Measurements from ENCODE around the gene B3GAT1. TPM values are rescaled to one million over a fixed set of nuclear protein-coding genes. Genes with fewer than 3 reads are reported as not detected.

B3GAT1 gene
- polyA plus RNA-seq, 3 donors = not detected

DNA sequence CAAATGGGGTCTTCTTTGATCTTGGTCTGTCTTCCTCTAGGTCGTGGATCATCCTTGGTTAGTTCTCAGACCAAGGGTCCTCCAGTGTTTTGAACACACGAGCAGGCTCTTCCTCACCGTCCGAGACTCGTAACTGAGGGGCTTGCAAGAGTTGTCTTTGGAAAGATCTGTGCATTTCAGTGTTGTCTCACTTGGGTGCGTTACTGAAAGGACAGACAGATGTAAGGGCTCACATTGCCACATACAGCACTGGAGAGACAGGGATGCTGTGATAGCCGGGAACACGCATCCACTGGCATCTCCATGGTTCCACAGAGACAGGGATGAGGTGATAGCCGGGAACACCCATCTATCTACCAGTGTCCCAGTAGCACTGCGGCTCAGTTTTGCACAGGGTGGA lies 64.6 kb downstream of the B3GAT1 start:
- H3K4me1 Mint-ChIP-seq = no peaks in the 10 kb centered on the region

DNA sequence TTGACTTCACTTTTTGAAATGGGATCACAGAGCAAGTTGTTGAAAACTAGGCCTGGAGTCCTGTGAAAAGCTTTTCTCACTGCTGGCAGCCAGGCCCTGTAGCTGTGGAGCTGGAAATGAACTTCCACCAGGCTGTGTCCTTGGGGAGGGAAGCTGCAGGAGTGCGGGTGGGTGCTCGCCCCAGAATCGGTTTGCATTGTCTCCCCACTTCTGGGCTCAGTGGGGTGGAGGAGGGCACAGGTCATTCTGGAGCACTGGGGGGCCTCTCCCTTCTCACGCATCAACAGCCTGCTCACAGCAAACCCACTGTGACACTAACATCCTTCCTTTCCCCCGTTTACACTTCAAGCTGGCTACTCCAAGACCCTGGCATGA lies 65.1 kb downstream of the B3GAT1 start:
- H3K9ac ChIP-seq (ENCODE audit: insufficient read depth, low read length, poor library complexity, severe bottlenecking) = no peak overlapping the region

More for the DNA sequence above, 64.6 kb downstream of the B3GAT1 start:
- H3K27me3 ChIP-seq (ENCODE audit: control insufficient read depth in 2 of 2, insufficient read depth in 2 of 2, low read length in 2 of 2) = no peaks in the 10 kb centered on the region
- H3K4me3 Mint-ChIP-seq = no peak overlapping the region
- no peak overlapping the region for H3K27ac Mint-ChIP-seq
- H4K20me1 ChIP-seq (ENCODE audit: insufficient read depth, low read length) = no peaks in the 10 kb centered on the region
- H3K27me3 Mint-ChIP-seq (ENCODE audit: low read depth in 3 of 3) = peaks cover 0 to 13% (median 5%) of the 10 kb centered on the region in 3 donors
- DNase-seq = no peak
- H3K9me3 ChIP-seq (replicated peaks in 1 of 2; ENCODE audit: control insufficient read depth in 1 of 2, insufficient read depth in 1 of 2, low read length in 2 of 2) = no peaks in the 10 kb centered on the region
- H3K9ac ChIP-seq (ENCODE audit: insufficient read depth, low read length, poor library complexity, severe bottlenecking) = no peak overlapping the region
- peaks cover 0 to 3% (median 0%) of the 10 kb centered on the region in 7 donors for H3K9me3 Mint-ChIP-seq
- H3K4me1 ChIP-seq (ENCODE audit: control insufficient read depth in 1 of 2, insufficient read depth in 2 of 2, low read length in 2 of 2) = no peaks in the 10 kb centered on the region
- intact Hi-C loops (cut with micrococcal nuclease) = no loop called here
- no peaks in the 10 kb centered on the region for H3K79me2 ChIP-seq (ENCODE audit: insufficient read depth, low read length)
- no peak overlapping the region for H3K4me2 ChIP-seq (replicated peaks; ENCODE audit: extremely low read depth, low read length, poor library complexity, severe bottlenecking)
- H3K36me3 ChIP-seq (replicated peaks in 1 of 2; ENCODE audit: control insufficient read depth in 1 of 2, insufficient read depth in 2 of 2, low read length in 2 of 2) = no peaks in the 10 kb centered on the region
- no peak overlapping the region for H3K27ac ChIP-seq (ENCODE audit: low read depth in 1 of 2, low read length in 2 of 2)
- TF ChIP-seq, protein P1, sequence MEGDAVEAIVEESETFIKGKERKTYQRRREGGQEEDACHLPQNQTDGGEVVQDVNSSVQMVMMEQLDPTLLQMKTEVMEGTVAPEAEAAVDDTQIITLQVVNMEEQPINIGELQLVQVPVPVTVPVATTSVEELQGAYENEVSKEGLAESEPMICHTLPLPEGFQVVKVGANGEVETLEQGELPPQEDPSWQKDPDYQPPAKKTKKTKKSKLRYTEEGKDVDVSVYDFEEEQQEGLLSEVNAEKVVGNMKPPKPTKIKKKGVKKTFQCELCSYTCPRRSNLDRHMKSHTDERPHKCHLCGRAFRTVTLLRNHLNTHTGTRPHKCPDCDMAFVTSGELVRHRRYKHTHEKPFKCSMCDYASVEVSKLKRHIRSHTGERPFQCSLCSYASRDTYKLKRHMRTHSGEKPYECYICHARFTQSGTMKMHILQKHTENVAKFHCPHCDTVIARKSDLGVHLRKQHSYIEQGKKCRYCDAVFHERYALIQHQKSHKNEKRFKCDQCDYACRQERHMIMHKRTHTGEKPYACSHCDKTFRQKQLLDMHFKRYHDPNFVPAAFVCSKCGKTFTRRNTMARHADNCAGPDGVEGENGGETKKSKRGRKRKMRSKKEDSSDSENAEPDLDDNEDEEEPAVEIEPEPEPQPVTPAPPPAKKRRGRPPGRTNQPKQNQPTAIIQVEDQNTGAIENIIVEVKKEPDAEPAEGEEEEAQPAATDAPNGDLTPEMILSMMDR (IDR thresholded peaks at IDR 0.05) = no peak
- H3K4me3 ChIP-seq (replicated peaks in 1 of 3; ENCODE audit: low read depth in 2 of 3, low read length in 3 of 3) = no peak overlapping the region
- WGBS (ENCODE audit: insufficient coverage) = 96% methylated on average over 6 of the region's 10 CpGs
- H3K36me3 Mint-ChIP-seq = no peaks in the 10 kb centered on the region
- no peak overlapping the region for H2AFZ ChIP-seq (ENCODE audit: insufficient read depth, low read depth, low read length, poor library complexity, severe bottlenecking)

More for the DNA sequence above, 65.1 kb downstream of the B3GAT1 start:
- H2AFZ ChIP-seq (ENCODE audit: insufficient read depth, low read depth, low read length, poor library complexity, severe bottlenecking) = no peak overlapping the region
- H4K20me1 ChIP-seq (ENCODE audit: insufficient read depth, low read length) = no peaks in the 10 kb centered on the region
- H3K27ac ChIP-seq (ENCODE audit: low read depth in 1 of 2, low read length in 2 of 2) = no peak overlapping the region
- H3K4me3 ChIP-seq (replicated peaks in 1 of 3; ENCODE audit: low read depth in 2 of 3, low read length in 3 of 3) = no peak overlapping the region
- no peaks in the 10 kb centered on the region for H3K27me3 ChIP-seq (ENCODE audit: control insufficient read depth in 2 of 2, insufficient read depth in 2 of 2, low read length in 2 of 2)
- H3K9me3 ChIP-seq (replicated peaks in 1 of 2; ENCODE audit: control insufficient read depth in 1 of 2, insufficient read depth in 1 of 2, low read length in 2 of 2) = no peaks in the 10 kb centered on the region
- Mint-ChIP-seq H3K4me3 (no peak overlapping the region), H3K27ac (no peak overlapping the region), H3K4me1 (no peaks in the 10 kb centered on the region), H3K36me3 (no peaks in the 10 kb centered on the region), H3K9me3 (peaks cover 0 to 3% (median 0%) of the 10 kb centered on the region in 7 donors), H3K27me3 (ENCODE audit: low read depth in 3 of 3) (peaks cover 0 to 13% (median 6%) of the 10 kb centered on the region in 3 donors)
- H3K4me1 ChIP-seq (ENCODE audit: control insufficient read depth in 1 of 2, insufficient read depth in 2 of 2, low read length in 2 of 2) = no peaks in the 10 kb centered on the region
- no peaks in the 10 kb centered on the region for H3K36me3 ChIP-seq (replicated peaks in 1 of 2; ENCODE audit: control insufficient read depth in 1 of 2, insufficient read depth in 2 of 2, low read length in 2 of 2)
- intact Hi-C loops (cut with micrococcal nuclease) = no loop called here
- no peak for DNase-seq
- H3K79me2 ChIP-seq (ENCODE audit: insufficient read depth, low read length) = no peaks in the 10 kb centered on the region
- H3K4me2 ChIP-seq (replicated peaks; ENCODE audit: extremely low read depth, low read length, poor library complexity, severe bottlenecking) = no peak overlapping the region
- 83% methylated on average over 2 of the region's 5 CpGs for WGBS (ENCODE audit: insufficient coverage)
- TF ChIP-seq, protein P1 (IDR thresholded peaks at IDR 0.05) = no peak

Measured in CD14-positive monocyte (primary cell).